Calu3 (cell line): ENCODE results near the gene HEPHL1. TPM values are rescaled to one million over a fixed set of nuclear protein-coding genes. Genes with fewer than 3 reads are reported as not detected.

ENCODE experiments used
- BruUV-seq: library from RNA; stranded (reverse); fragments of 400-500 nt; replicated peaks from 2 replicates; lab custom pipeline; 2021; lab: Mats Ljungman, UMichigan
- CTCF ChIA-PET: fragments of 300-600 bp; sonication (Branson Sonifier 250); formaldehyde crosslinking; loops from one replicate; lab custom pipeline; 2022; ENCODE audit warnings: antibody characterized with exemption; lab: Charles Lee
- DNase-seq: peaks from one replicate; pipeline ENCODE4 v3.0.0; 2022
- H3K27ac Mint-ChIP-seq: one replicate; pipeline ENCODE4 v1.8.0; 2022; ENCODE audit warnings: mixed read lengths; ENCODE audit not compliant: unreplicated experiment
- H3K27me3 Mint-ChIP-seq: one replicate; pipeline ENCODE4 v1.8.0; 2022; ENCODE audit warnings: mixed read lengths; ENCODE audit not compliant: unreplicated experiment
- H3K36me3 Mint-ChIP-seq: one replicate; pipeline ENCODE4 v1.8.0; 2022; ENCODE audit warnings: mild to moderate bottlenecking, moderate library complexity, mixed read lengths; ENCODE audit not compliant: insufficient read depth, unreplicated experiment
- H3K4me1 Mint-ChIP-seq: one replicate; pipeline ENCODE4 v1.8.0; 2022; ENCODE audit warnings: mild to moderate bottlenecking, low read depth, mixed read lengths; ENCODE audit not compliant: unreplicated experiment
- H3K4me3 Mint-ChIP-seq: one replicate; pipeline ENCODE4 v1.8.0; 2022; ENCODE audit warnings: mild to moderate bottlenecking, low read depth, moderate library complexity, mixed read lengths; ENCODE audit not compliant: unreplicated experiment
- H3K9me3 Mint-ChIP-seq: one replicate; pipeline ENCODE4 v1.8.0; 2022; ENCODE audit warnings: low read depth, mixed read lengths; ENCODE audit not compliant: unreplicated experiment
- intact Hi-C: fragments of 100-400 bp; cut with micrococcal nuclease; formaldehyde crosslinking; loops from one replicate; pipeline ENCODE4 v1.10.0; 2022; ENCODE audit not compliant: unreplicated experiment
- total RNA-seq: library from RNA; stranded (reverse); gene quantifications from 2 replicates; pipeline ENCODE4 v1.2.3, GENCODE V29; 2022
- TF ChIP-seq, protein P1 (sequence below): fragments of 200-600 bp; IDR thresholded peaks from one replicate; pipeline ENCODE4 v1.8.0; 2022; ENCODE audit warnings: antibody characterized with exemption; ENCODE audit not compliant: unreplicated experiment

HEPHL1 gene
- total RNA-seq, 1 experiment from 2014 or later = not detected

DNA sequence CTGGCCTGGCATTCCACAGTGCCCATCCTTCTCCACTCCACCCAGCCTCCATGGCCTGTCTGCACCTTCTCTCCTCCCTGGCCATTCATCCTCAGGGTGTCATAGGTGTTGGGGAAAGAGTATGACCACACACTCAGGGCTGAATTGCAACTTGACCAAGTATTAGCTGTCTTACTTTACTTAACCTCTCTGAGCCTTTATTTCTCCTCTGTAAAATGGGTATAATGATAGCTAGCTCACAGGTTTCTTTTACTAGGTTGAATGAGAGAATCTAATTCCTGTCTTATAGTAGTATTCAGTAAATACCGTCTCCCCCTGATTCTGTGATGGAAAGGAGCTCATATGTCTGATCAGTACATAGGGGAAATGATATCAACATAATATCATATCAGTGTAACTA lies 123.5 kb downstream of the HEPHL1 start:
- intact Hi-C loops = no loop called here
- no peak overlapping the region for H3K4me3 Mint-ChIP-seq
- H3K9me3 Mint-ChIP-seq = no peaks in the 10 kb centered on the region
- CTCF ChIA-PET = no interaction called here
- DNase-seq = no peak
- no peaks in the 10 kb centered on the region for H3K36me3 Mint-ChIP-seq
- TF ChIP-seq, protein P1, sequence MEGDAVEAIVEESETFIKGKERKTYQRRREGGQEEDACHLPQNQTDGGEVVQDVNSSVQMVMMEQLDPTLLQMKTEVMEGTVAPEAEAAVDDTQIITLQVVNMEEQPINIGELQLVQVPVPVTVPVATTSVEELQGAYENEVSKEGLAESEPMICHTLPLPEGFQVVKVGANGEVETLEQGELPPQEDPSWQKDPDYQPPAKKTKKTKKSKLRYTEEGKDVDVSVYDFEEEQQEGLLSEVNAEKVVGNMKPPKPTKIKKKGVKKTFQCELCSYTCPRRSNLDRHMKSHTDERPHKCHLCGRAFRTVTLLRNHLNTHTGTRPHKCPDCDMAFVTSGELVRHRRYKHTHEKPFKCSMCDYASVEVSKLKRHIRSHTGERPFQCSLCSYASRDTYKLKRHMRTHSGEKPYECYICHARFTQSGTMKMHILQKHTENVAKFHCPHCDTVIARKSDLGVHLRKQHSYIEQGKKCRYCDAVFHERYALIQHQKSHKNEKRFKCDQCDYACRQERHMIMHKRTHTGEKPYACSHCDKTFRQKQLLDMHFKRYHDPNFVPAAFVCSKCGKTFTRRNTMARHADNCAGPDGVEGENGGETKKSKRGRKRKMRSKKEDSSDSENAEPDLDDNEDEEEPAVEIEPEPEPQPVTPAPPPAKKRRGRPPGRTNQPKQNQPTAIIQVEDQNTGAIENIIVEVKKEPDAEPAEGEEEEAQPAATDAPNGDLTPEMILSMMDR = no peak
- H3K27me3 Mint-ChIP-seq = no peaks in the 10 kb centered on the region
- H3K27ac Mint-ChIP-seq = no peak overlapping the region
- H3K4me1 Mint-ChIP-seq = peaks cover 39% of the 10 kb centered on the region
- no TSS peak for BruUV-seq

DNA sequence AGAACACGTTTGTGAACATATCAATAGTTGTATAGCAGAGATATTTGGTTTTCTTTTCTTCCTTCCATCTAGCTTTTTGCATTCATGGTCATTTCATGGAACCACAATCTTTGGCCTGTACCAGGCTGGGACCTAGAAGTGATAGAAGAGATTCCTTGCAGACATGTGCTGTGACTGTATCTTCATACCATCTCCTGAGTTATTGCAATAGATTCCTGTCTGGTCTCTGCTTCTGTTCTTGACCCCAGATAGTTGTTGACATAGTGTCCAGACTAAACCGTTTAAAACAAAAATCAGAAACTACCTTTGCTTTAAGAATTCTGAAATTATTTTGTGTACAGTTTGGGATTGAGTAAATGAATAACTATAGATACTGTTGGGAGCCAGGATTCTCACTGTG lies 124.3 kb downstream of the HEPHL1 start:
- CTCF ChIA-PET = no interaction called here
- no TSS peak for BruUV-seq
- Mint-ChIP-seq H3K36me3 (no peaks in the 10 kb centered on the region), H3K27ac (no peak overlapping the region), H3K4me3 (no peak overlapping the region), H3K27me3 (no peaks in the 10 kb centered on the region), H3K4me1 (peaks cover 47% of the 10 kb centered on the region), H3K9me3 (no peaks in the 10 kb centered on the region)
- intact Hi-C loops = no loop called here
- TF ChIP-seq, protein P1 = no peak
- no peak for DNase-seq

DNA sequence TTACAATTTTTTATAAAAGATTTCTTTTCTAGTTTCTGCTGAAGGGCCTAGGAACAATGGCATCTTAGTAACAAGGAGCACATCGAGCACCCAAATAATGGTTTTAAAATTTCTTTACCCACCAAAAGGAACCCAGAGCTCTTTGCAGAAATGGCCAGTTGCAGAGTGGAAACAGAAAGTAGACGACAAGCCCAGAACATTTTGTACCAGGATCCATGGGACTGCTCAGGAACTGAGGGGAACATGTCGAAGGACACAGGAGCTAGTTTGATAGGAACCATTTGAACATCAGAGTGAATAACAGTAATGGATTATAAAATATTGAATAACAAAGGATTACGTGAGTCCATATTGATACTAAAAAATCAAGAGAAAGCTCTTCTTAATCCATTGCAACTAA lies 124.8 kb downstream of the HEPHL1 start:
- CTCF ChIA-PET = no interaction called here
- no peak for DNase-seq
- BruUV-seq = no TSS peak
- Mint-ChIP-seq H3K36me3 (no peaks in the 10 kb centered on the region), H3K4me3 (no peak overlapping the region), H3K4me1 (peaks cover 52% of the 10 kb centered on the region), H3K9me3 (no peaks in the 10 kb centered on the region), H3K27ac (no peak overlapping the region), H3K27me3 (no peaks in the 10 kb centered on the region)
- TF ChIP-seq, protein P1 = no peak
- intact Hi-C loops = no loop called here

DNA sequence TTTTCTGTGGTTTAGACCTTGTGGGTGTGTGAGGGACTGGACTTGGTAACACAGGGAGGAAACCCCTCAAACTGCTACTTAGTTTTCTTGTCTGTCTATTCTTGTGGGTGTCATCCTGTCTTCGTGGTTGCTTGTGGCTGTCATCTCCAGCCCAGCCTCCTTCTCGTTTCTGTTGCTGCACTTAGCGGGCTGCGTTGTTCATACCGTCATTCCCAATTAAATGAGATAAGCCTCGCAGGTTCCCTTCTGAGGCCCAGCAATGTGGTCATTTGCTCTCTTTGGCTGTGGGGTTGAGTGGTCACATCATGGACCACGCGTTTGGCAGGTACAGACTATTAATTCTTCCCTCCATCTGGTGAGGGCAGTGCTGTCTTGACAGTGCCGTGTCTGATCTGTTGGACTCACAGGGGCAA lies 126.3 kb downstream of the HEPHL1 start:
- no peaks in the 10 kb centered on the region for H3K9me3 Mint-ChIP-seq
- H3K27ac Mint-ChIP-seq = no peak overlapping the region
- no TSS peak for BruUV-seq
- DNase-seq = no peak
- no peaks in the 10 kb centered on the region for H3K27me3 Mint-ChIP-seq
- CTCF ChIA-PET = no interaction called here
- TF ChIP-seq, protein P1 = no peak
- peaks cover 61% of the 10 kb centered on the region for H3K4me1 Mint-ChIP-seq
- intact Hi-C loops = no loop called here
- H3K36me3 Mint-ChIP-seq = no peaks in the 10 kb centered on the region
- H3K4me3 Mint-ChIP-seq = no peak overlapping the region
